Left colon (tissue), 2 donors: Measurements from ENCODE around the gene PPIH. TPM values are rescaled to one million over a fixed set of nuclear protein-coding genes. Genes with fewer than 3 reads are reported as not detected.
"Not testable (repeated sequence)": the region's sequence is repeated elsewhere in the genome, so short reads cannot be mapped to it uniquely, and the experiment has no call there.

Experiments
- ATAC-seq: fragments of 200-7000 bp; cut with Tn5 transposase; one replicate; pipeline ENCODE4 v1.9.1; 2020; ENCODE audit warnings: mild to moderate bottlenecking, moderate library complexity
- DNase-seq, 2 donors: peaks; one replicate each; pipeline ENCODE4 v3.0.0-alpha.2; 2020
- intact Hi-C, 2 donors: fragments of 100-400 bp; cut with DNase I in 1 of 2; cut with micrococcal nuclease in 1 of 2; formaldehyde crosslinking; loops; one replicate each; pipeline versions ENCODE4 v1.11.2 to v1.14.0; 2022; cut with DNase I, micrococcal nuclease
- total RNA-seq, 2 donors: library from RNA; stranded (reverse); fragmentation: NEBNext Ultra II Directional; extraction: Animal tissue kit (Norgen Biotek cat#: 25700); gene quantifications; one replicate each; pipeline ENCODE4 v1.2.1, GENCODE V29; 2021
- donor health status: DM: no; HTN: no; CAD: no.
- donor health status: DM: yes; HTN: yes; CAD: no.

Gene PPIH
- total RNA-seq, 2 donors from 2014 or later, result 19.1 to 28.3 TPM

- no peak for ATAC-seq
- intact Hi-C loops, result no loop called here
- DNase-seq, result no peak
Measured at GRCh38 chr1:42721926-42722325, 63.7 kb downstream of the PPIH start.

DNA sequence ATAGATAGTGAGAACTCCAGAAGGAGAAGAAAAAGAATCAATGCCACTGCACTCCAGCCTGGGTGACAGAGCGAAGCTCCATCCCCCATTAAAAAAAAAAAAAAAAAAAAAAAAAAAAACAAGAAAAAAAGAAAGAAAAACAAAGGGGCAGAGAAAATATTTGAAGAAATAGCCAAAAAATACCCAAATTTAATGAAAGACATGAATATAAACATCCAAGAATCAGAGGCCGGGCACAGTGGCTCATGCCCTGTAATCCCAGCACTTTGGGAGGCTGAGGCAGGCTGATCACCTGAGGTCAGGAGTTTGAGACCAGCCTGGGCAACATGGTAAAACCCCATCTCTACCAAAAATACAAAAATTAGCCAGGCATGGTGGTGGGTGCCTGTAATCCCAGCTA lies 64.2 kb downstream of the PPIH start:
- intact Hi-C loops, DNase-seq, ATAC-seq: not testable (repeated sequence)

- no peak for ATAC-seq
- intact Hi-C loops, result no loop called here
- no peak for DNase-seq
Measured at GRCh38 chr1:42723511-42723910, 65.3 kb downstream of the PPIH start.

GRCh38 chr1:42725820-42726219 lies 67.6 kb downstream of the PPIH start:
- DNase-seq, ATAC-seq, intact Hi-C loops: not testable (repeated sequence)

Other genes with a start within 250 kb of the PPIH start
- gene ZMYND12, start 202.4 kb upstream of the PPIH start, total RNA-seq, result 1 to 10 TPM; 1.2 to 2.4 TPM
- gene PPCS, start 201.9 kb upstream of the PPIH start, total RNA-seq, result 10 to 100 TPM; 78.2 to 92.4 TPM
- gene CCDC30, start 195.1 kb upstream of the PPIH start, total RNA-seq, result 1 to 10 TPM; 1.8 to 2.6 TPM
- 100 to 1,000 TPM; 419 to 437 TPM for gene YBX1, start 24.0 kb downstream of the PPIH start, total RNA-seq
- not detected for gene CLDN19, start 81.8 kb downstream of the PPIH start, total RNA-seq
- 10 to 100 TPM in 1 of 2 donors, 1 to 10 TPM in 1; 7.0 to 10.6 TPM for gene P3H1, start 108.6 kb downstream of the PPIH start, total RNA-seq
- gene C1orf50, start 108.8 kb downstream of the PPIH start, total RNA-seq, result 1 to 10 TPM; 5.6 to 8.7 TPM
- gene TMEM269, start 126.6 kb downstream of the PPIH start, total RNA-seq, result 1 to 10 TPM in 1 of 2 donors, under 1 TPM in 1; 0.20 to 1.6 TPM
- 10 to 100 TPM; 12.5 to 15.6 TPM for gene ERMAP, start 158.7 kb downstream of the PPIH start, total RNA-seq
- 10 to 100 TPM; 11.7 to 18.0 TPM for gene SVBP, start 159.0 kb downstream of the PPIH start, total RNA-seq
- gene ZNF691, start 188.2 kb downstream of the PPIH start, total RNA-seq, result 1 to 10 TPM; 4.3 to 5.0 TPM